Muscle layer of colon (tissue), 2 donors: ENCODE data around the gene GSS.

Source experiments
- H3K27ac ChIP-seq: one replicate; pipeline ENCODE4 v1.7.0; 2013; ENCODE audit warnings: low read depth, mild to moderate bottlenecking, low read length, moderate library complexity
- H3K27me3 ChIP-seq, 2 donors: one replicate each; pipeline ENCODE4 v1.7.0; 2013; ENCODE audit warnings: low read length in 2 of 2, mild to moderate bottlenecking in 2 of 2; ENCODE audit not compliant: insufficient read depth in 2 of 2, control insufficient read depth in 1 of 2
- H3K36me3 ChIP-seq: one replicate; pipeline ENCODE4 v1.7.0; 2013; ENCODE audit warnings: mild to moderate bottlenecking, low read length; ENCODE audit not compliant: insufficient read depth
- H3K4me1 ChIP-seq: one replicate; pipeline ENCODE4 v1.7.0; 2013; ENCODE audit warnings: mild to moderate bottlenecking, low read length; ENCODE audit not compliant: insufficient read depth
- H3K4me3 ChIP-seq, 2 donors: one replicate each; pipeline ENCODE4 v1.7.0; 2013; ENCODE audit warnings: low read length in 2 of 2, low read depth in 1 of 2, mild to moderate bottlenecking in 1 of 2, moderate library complexity in 1 of 2
- H3K9ac ChIP-seq: one replicate; pipeline ENCODE4 v1.7.0; 2013; ENCODE audit warnings: low read length
- H3K9me3 ChIP-seq: one replicate; pipeline ENCODE4 v1.7.0; 2013; ENCODE audit warnings: mild to moderate bottlenecking, low read length
- donor health status: abdominal sarcoma.
- donor health status: Adenocarcinoma of cecum.

GSS gene

GRCh38 chr20:34970846-34971560 is 15.4 kb upstream of the GSS start:
- Histone ChIP-seq H3K27me3 (no peaks in the 10 kb centered on the region), H3K4me3 (no peak overlapping the region), H3K9ac (no peak overlapping the region), H3K9me3 (no peaks in the 10 kb centered on the region), H3K36me3 (no peaks in the 10 kb centered on the region), H3K4me1 (no peaks in the 10 kb centered on the region), H3K27ac (no peak overlapping the region)

GRCh38 chr20:34970193-34970840 is 14.7 kb upstream of the GSS start:
- no peak overlapping the region for H3K9ac ChIP-seq
- H3K36me3 ChIP-seq: no peaks in the 10 kb centered on the region
- H3K27ac ChIP-seq: no peak overlapping the region
- H3K4me1 ChIP-seq: no peaks in the 10 kb centered on the region
- H3K4me3 ChIP-seq: no peak overlapping the region
- no peaks in the 10 kb centered on the region for H3K27me3 ChIP-seq
- H3K9me3 ChIP-seq: no peaks in the 10 kb centered on the region

- no peak overlapping the region for H3K4me3 ChIP-seq
- H3K4me1 ChIP-seq: no peaks in the 10 kb centered on the region
- no peak overlapping the region for H3K9ac ChIP-seq
- H3K27me3 ChIP-seq: no peaks in the 10 kb centered on the region
- no peak overlapping the region for H3K27ac ChIP-seq
- H3K36me3 ChIP-seq: no peaks in the 10 kb centered on the region
- H3K9me3 ChIP-seq: no peaks in the 10 kb centered on the region
Observed at GRCh38 chr20:34968042-34968775, 12.6 kb upstream of the GSS start.

GRCh38 chr20:34967421-34967820 is 11.8 kb upstream of the GSS start:
- Histone ChIP-seq H3K27me3 (no peaks in the 10 kb centered on the region), H3K27ac (no peak overlapping the region), H3K9me3 (no peaks in the 10 kb centered on the region), H3K36me3 (no peaks in the 10 kb centered on the region), H3K9ac (no peak overlapping the region), H3K4me3 (no peak overlapping the region), H3K4me1 (no peaks in the 10 kb centered on the region)

DNA sequence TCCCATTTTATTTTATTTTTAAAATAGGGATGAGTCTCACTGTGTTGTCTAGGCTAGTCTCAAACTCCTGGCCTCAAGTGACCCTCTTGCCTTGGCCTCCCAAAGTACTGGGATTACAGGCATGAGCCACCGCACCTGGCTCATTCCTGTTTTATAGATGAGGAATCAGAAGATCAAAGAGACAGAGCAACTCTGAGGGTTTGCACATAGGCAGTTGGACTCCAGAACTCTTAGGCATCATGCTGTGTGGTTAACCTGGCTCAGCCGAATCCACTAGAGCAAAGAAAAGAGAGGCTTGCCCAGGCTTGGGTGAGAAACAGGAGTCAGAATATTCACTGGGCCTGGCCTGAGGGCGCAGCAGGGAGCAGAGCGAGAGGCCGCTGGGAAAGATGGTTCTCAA is 9.4 kb upstream of the GSS start:
- Histone ChIP-seq H3K9me3 (no peaks in the 10 kb centered on the region), H3K4me3 (no peak overlapping the region), H3K27me3 (no peaks in the 10 kb centered on the region)

DNA sequence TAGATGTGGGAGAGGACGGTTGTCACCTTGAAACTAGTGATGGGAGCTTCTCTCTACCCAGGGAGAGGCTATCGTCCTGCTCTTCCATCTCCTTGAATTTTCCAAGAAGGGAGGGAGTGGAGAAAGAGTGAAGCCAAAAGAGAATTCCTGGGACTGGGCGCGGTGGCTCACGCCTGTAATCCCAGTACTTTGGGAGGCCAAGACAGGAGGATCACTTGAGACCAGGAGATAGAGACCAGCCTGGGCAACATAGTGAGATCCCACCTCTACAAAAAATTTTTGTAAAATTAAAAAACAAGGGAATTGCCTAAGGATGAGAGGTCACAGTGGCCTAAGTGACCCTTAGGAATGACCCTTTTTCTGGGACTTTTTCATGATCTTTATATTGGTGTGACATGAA is 8.9 kb upstream of the GSS start:
- H3K9ac ChIP-seq: no peak overlapping the region
- H3K27me3 ChIP-seq: no peaks in the 10 kb centered on the region
- no peak overlapping the region for H3K27ac ChIP-seq
- H3K4me1 ChIP-seq: no peaks in the 10 kb centered on the region
- H3K9me3 ChIP-seq: no peaks in the 10 kb centered on the region
- no peak overlapping the region for H3K4me3 ChIP-seq
- no peaks in the 10 kb centered on the region for H3K36me3 ChIP-seq

More for the DNA sequence above, 9.4 kb upstream of the GSS start:
- Histone ChIP-seq H3K36me3 (no peaks in the 10 kb centered on the region), H3K27ac (no peak overlapping the region), H3K9ac (no peak overlapping the region), H3K4me1 (no peaks in the 10 kb centered on the region)

- H3K9ac ChIP-seq: no peak overlapping the region
- no peak overlapping the region for H3K27ac ChIP-seq
- H3K4me1 ChIP-seq: peaks cover 14% of the 10 kb centered on the region
- no peaks in the 10 kb centered on the region for H3K27me3 ChIP-seq
- H3K4me3 ChIP-seq: no peak overlapping the region
- no peaks in the 10 kb centered on the region for H3K9me3 ChIP-seq
- no peaks in the 10 kb centered on the region for H3K36me3 ChIP-seq
Observed at GRCh38 chr20:34956751-34957472, 1.3 kb upstream of the GSS start.

- peaks cover 14% of the 10 kb centered on the region for H3K4me1 ChIP-seq
Observed at GRCh38 chr20:34956041-34956458, 444 bp upstream of the GSS start.

GRCh38 chr20:34954904-34955230 is 739 bp downstream of the GSS start:
- no peaks in the 10 kb centered on the region for H3K36me3 ChIP-seq
- H3K27me3 ChIP-seq: no peaks in the 10 kb centered on the region
- H3K4me3 ChIP-seq: peak overlapping the region; percentile 28 to 93
- peak overlapping the region; percentile 95 for H3K9ac ChIP-seq
- peaks cover 14% of the 10 kb centered on the region for H3K4me1 ChIP-seq
- no peaks in the 10 kb centered on the region for H3K9me3 ChIP-seq
- H3K27ac ChIP-seq: peak overlapping the region; percentile 78

More at GRCh38 chr20:34956041-34956458, 444 bp upstream of the GSS start:
- no peaks in the 10 kb centered on the region for H3K9me3 ChIP-seq
- H3K36me3 ChIP-seq: no peaks in the 10 kb centered on the region
- peak overlapping the region; percentile 28 to 93 for H3K4me3 ChIP-seq
- peak overlapping the region; percentile 78 for H3K27ac ChIP-seq
- peak overlapping the region; percentile 95 for H3K9ac ChIP-seq
- H3K27me3 ChIP-seq: no peaks in the 10 kb centered on the region

- no peak overlapping the region for H3K27ac ChIP-seq
- H3K4me3 ChIP-seq: no peak overlapping the region
- H3K36me3 ChIP-seq: no peaks in the 10 kb centered on the region
- no peaks in the 10 kb centered on the region for H3K27me3 ChIP-seq
- no peaks in the 10 kb centered on the region for H3K9me3 ChIP-seq
- peaks cover 14% of the 10 kb centered on the region for H3K4me1 ChIP-seq
- no peak overlapping the region for H3K9ac ChIP-seq
Observed at GRCh38 chr20:34953960-34954359, 1.6 kb downstream of the GSS start.

- H3K9ac ChIP-seq: no peak overlapping the region
- no peaks in the 10 kb centered on the region for H3K27me3 ChIP-seq
- no peaks in the 10 kb centered on the region for H3K9me3 ChIP-seq
- peaks cover 14% of the 10 kb centered on the region for H3K4me1 ChIP-seq
- no peak overlapping the region for H3K4me3 ChIP-seq
- H3K36me3 ChIP-seq: no peaks in the 10 kb centered on the region
- no peak overlapping the region for H3K27ac ChIP-seq
Observed at GRCh38 chr20:34952671-34953070, 2.9 kb downstream of the GSS start.
